GM19468 (cell line): ENCODE results near the gene FAM222B.

ENCODE experiments used
- ATAC-seq: cut with Tn5 transposase; IDR thresholded peaks from one replicate; pipeline ENCODE4 v1.9.1; 2021; ENCODE audit warnings: mild to moderate bottlenecking, moderate library complexity, moderate number of reproducible peaks; ENCODE audit not compliant: unreplicated experiment; ENCODE audit errors: extremely low read depth

FAM222B gene

DNA sequence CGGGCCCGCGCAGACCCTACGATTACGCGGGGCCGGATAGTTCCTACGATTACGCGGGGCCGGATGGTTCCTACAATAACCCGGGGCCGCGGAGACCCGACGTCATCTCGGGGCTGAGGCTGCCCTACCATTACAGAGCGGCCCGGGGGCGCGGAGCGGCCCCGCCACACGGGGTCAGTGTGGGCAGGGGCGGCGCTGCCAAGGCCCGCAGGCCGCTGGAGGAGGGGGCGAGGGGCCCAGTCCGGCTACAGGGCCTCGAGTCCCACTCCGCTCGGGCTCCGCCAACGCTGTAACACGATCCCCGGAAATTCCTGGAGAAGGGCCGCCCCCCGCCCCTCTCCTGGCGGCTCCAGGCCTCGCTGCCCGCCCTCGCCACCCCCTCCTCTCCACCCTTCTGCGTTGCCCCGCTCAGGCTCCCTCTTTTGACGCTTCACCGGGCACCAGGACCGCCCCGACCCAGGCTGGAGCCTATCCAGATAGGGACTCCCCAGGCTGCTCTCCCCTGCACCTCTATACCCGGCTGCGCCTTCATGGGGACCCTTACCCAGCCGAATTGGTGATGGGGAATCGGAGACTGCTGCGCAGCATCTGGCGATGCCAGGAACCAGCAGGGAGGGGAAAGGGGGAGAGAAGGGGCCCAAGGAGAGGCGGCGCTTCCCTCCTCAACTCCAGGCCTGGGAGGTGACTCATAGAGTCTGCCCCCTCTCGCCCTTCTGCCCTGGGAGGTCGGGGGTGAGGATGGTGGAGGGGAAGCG is 124.8 kb downstream of the FAM222B start, which contains the start of gene RAB34:
Gene RAB34 (minus strand): TSS at position 291 of the 755 bp plus-strand sequence. CDS start 602 bp downstream, outside the sequence.
- no peak for ATAC-seq

DNA sequence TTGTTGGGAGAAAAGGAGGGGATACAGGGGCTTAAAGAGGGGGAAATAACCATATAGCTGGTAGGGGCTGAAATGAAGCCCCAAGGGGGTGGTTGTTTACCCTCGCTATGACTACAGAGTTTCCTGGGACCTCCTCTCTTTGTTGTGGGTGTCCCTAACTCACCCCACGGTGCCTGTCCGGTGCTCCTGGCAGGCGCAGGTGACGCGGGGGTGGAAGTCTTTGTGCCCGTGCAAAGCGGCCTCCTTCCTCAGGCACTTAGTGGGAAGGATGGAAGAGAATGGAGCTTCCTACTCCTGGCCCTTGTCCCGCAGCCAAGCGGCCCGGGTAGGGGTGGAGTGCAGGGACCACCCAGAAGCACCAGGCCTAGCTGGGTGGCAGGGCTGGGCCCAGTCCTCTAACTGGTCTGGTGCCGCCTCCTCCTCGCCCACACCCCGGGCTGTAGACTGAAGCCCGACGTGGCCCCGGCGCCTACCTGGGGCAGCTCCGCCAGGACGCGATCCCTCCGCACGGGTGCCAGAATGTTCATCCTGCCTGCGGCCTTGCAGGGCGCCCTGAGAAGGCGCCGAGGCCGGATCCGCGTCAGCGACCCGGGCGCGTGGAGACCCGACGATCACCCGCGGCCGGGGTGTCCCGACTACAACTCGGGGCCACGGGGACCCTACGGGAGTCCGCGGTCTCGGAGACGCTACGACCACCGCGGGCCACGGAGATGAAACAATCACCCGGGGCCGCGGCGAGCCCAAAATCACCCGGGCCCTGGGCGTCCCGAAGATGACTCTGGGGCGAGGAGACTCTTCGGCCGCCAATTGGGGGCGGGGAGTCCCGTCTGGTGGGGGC is 125.6 kb downstream of the FAM222B start:
- no peak for ATAC-seq

DNA sequence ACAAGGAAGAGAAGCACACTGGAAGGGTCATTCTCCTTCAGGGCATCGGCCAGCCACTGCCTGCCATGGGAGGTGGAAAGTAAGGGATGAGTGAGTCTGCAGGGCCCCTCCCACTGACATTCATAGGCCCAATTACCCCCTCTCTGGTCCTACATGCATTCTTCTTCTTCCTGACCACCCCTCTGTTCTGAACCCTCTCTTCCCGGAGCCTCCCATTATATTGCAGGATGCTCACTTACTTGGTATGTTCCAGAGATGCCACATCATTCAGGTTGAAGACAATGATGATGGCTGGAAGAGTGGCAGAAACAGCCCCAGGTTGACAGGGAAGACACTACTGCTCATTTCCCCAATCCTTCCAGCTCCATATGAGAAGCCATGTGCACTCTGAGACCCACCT is 127.4 kb downstream of the FAM222B start:
- no peak for ATAC-seq

DNA sequence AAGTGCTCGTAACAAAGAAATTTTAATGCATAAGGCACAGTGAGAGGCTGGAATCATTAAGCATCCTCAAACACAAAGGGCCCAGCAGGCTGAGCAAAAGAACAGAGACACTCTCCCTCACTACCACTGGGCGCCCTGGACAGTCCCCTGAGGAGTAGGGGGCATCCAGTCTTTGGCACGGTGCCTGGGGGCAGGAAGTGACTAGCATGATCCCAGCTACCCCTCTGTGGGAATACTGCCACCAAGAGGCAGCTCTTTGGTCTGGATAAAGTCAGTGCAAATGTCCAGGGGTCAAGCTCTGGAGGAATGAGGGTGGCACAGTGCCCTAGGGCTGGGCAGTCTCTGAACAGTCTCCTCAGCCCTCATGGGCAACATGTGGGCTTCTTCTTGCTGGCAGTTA is 128.3 kb downstream of the FAM222B start:
- ATAC-seq: no peak

DNA sequence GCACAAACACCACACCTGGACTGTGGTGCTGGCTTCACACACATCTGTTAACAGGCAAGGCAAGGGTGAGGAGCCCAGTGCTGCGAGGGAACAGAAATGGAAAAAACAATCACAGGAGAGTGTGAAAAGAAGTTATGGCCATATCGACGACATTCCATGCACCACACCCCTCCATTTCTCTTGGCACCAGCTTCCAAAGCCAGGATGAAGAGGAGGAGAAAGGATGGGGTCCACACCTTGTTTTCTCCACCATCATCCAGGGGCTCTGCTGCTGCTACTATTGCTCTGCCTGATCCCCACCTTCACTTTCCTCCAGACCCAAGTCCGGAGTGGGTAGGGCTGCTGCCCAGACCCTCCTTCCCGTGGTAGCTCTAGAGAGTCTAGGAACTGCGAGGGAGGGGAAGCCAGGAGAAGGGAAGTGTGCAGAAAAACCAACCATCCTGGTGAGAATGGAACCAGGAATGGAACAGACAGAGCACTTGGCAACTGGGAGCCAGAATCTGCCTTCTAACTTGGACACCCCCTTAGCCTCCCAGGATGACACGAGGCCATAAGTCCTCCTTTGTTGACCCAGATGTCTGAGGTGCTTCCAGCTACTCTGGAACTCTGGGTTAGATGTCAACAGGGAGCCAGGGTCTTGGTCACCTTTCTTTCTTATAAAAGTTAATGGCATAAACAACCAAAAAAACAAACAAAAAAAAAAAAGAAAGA is 129.7 kb downstream of the FAM222B start:
- ATAC-seq: no peak

DNA sequence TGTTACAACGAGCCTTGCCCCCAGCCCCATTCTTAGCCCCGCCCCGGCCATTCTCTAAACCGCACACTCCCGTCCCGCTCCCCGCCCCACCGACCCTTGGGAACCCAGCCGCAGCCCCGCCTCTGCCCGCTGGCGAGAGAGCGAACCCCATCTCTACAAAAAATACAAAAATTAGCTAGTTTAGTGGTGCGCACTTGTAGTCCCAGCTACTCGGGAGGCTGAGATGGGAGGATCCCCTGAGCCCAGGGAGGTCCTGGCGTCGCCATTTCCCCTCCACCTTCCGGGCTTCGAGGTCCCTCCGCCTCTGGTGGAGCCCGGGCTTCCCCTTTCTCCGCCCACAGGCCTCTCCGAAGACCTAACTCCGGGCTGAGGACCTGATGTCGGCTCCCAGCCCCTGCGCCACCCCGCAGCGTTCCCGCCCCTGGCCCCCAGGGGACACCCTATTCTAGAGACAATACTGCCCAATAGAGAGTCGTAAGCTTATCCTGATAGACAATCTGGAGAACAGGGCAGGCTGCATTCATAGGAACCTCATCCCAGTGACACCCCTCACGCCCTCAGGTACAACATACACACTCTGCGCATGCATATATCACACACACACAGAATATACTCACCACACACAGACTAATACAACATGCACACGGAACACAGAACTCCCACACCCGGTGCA is 130.4 kb downstream of the FAM222B start:
- no peak for ATAC-seq

DNA sequence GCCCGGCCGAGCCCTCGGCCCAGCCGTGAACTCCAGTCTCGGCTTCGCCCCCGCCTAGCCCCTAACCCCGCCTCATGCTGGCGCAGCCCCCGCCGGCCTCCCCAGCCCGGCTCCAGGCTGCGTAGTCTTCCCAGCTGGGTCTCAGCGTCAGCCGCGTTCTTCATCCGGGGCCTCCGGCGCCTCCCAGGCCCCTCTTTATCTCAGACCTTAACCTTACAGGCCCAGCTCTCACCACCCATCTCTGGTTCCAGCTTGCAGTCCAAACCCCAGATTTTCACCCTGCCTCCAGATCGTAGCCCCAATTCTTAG is 130.9 kb downstream of the FAM222B start, which contains the start of gene PROCA1:
Gene PROCA1 (minus strand): TSS at position 166 of the 309 bp plus-strand sequence. CDS start 228 bp downstream, outside the sequence.
- no peak for ATAC-seq

DNA sequence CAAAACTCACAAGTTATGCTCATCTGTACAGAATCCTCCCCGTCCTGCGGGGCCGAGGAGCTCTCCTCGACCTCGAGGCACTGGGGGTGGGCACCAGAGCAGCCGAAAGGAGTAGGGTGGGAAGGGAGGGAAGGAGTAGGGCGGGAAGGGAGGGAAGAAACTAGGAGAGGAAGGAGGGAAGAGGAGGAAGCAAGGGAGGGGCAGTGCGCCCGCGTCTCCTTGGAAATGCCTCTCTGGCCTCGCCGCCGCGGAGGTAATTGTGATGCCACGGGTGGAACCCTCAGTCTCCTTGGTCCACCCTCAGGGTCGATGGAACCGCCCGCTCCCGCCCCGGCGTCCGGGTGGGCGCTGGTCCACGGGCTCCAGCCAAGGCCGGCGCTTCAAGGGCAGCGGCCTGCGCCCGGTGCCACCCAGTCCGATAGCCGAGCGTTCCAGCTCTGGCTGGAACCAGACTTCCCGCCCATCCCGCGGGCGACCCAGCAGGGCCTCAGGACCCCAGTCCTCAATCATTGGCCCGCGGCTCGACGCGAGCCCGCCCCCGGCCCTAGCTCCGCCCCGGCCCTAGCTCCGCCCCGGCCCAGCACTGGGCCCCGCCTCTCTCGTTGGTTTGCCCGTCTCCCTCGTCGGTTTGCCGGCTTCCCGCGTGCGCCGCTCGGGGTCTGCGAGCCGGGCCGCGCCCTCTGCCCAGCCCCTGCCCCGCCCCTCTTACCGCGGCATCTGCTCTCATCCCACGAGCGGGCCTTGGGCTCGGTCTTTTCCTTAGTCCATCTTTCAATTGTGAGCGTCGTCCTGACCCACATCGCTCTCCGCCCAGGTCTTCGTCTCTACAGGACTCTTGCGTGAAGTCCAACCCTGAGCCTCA is 131.5 kb downstream of the FAM222B start:
- no peak for ATAC-seq

DNA sequence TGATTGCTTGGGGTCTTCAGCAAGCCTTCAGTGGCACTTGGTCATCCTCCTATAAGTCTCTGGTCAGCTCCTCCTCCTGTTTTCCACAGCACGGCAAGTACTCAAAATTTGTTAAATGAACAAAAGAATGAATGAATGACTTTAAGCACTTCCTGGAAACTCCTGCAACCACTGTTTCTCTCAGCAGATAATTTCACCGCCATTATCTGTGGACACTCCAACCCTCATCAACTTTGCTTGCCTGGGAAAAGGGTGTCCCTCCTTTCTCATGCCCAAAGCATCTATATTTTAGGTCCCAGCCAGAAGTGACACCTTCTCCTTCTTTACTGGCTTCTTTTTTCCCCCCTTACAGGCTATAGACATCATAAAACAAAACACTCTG is 135.3 kb downstream of the FAM222B start:
- no peak for ATAC-seq

DNA sequence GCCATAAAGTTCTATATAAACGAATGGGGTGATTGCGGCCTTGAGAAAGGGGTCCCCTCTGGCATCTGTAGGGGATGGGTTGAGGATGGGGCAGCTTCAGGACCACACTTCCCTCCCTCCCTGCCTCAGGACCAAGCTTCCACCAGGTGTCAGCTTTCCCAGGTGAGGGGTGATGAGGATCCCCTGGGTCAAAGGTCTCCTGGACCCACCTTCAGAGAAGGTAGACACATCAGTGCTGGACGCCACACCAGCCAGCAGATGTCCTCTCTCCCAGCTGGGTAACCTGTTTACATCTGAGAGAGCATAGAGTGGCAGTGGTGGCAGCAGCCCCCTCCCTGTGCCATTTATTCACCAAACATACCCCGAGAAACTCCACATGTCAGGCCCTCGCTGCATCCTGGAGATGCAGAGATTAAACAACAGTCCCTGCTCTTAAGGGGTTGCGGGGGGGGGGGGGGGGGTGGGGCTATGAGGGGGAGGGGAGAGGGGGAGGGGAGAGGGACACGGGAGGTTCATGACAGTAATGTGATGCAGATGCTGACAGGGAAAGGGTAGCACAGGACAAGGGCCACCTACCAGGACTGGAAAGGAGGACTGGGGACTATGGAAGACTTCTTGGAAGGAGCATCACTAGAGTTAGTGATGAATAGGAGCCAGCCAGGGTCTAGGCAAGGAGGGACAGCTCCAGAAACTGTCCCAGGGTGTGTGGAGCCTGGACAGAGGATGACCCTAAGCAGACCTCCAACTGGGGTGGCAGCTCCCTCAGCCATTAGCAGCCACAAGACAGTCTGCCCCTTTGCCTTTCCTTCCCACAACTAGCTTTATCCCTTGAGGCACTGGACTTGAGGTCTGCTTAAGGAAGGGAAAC is 135.9 kb downstream of the FAM222B start:
- ATAC-seq: no peak
